ENCODE measurements around the gene ATP8A2.
A peak's percentile ranks its signal among the peaks of the same experiment; 100 is the strongest.

ATP8A2 gene

DNA sequence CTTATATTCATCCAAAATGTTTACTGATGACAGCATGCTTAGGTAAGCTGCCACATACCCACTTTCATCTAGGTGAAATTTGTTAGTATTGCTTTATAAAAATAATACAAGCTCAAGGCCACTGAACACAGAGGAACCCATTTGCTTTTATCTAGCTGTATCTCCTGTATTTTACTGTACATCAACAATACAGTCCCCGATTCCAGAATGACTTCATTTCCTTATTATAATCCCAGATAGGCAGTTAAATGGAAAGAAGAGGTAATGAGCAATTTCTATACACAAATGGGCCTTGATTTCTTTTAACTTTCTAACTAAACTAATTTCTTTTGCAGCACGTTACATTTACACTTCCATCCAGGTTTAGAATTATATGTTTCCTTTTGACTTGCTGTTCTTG, 593.8 kb downstream of the ATP8A2 start:
- no peak for DNase-seq (ENCODE audit: low spot score)

DNA sequence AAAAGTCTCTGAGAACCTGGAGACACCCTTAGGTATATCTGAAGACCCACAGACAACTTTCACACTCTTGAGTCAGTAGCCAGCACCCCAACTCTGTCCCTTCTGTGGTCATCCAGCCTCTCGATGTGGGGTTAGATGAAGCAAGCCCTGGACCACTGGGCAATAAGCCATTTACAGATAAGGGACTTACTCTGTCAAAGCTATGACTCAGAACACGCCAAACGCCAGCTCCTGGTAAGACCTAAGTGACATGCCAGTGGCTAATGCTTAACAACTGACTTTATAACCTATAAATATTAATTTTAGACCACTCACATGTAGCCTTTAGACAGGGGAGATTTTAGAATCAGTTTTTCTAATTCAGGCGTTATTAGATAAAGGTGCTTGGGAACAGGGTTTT, 594.3 kb downstream of the ATP8A2 start:
- no peak for DNase-seq (ENCODE audit: low spot score)

DNA sequence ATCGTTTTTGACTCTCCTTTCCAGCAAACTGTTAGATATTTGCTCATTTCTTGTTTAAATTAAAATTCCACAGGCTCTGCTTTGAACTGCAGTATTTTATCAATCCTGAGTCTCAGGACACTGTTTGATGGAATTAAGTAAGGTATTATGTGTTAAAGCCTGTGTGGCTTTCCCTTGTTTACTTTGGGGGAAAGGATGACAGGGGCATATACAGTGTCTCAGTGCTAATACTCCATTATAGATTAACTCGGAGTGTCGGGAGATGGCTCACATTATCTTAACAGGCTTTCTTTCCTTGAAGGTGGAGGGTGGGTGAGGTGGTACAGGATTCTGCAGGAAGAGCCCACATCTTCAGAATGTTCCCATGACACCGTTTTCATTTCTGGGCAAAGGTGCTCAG, 595.4 kb downstream of the ATP8A2 start:
- DNase-seq (ENCODE audit: low spot score): no peak

DNA sequence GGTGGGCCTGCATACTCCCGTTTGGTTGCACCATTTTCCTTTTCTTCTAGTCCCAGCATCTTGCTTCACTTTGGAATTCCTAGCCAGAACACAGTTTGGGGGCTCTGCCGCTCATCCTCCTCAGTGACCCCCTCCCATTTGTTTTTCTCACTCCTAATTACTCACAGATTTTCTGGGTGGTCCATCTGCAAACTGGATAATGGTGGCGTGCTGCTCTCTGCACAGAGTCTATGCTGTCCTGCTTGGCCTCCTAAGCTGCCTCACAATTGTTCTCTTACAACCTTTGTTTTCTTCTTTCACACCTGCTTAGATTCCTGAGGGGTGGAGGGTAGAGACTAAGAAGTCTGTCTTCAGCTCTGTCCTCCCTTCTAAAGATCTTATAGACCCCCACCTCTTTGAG, 599.3 kb downstream of the ATP8A2 start:
- DNase-seq (ENCODE audit: low spot score): no peak

DNA sequence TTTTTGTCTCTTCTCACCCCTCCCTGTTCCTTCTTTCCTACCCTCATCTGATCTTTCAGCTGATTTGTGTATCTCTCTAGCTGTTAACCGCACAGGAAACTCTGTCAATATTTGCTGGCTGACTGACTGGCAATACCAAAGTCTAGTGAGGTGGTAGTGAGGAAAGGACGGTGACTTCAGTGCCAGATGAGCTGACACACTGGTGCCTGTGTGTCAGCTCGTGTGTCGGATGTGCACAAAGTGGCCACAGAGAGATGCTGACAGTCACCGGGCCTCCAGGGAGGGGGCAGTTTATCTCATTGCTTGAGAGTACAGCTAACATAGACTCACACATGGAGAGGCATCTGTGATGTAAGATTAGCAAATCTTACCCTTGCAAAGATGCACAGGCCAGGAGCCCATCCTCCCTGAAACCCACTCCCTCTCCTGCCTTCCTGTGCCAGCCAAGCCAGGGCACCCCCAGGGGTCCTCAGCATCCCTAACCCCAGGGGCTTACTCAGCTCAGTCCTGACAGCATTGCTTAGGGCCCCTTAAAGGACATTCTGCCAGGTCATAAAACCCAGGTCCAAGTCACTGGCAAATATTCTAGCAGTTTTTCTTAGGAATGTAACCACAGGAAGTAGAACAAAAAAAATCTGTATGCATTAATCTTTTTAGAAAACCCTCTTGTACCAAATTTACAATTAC, 599.8 kb downstream of the ATP8A2 start:
- no peak for DNase-seq (ENCODE audit: low spot score)

DNA sequence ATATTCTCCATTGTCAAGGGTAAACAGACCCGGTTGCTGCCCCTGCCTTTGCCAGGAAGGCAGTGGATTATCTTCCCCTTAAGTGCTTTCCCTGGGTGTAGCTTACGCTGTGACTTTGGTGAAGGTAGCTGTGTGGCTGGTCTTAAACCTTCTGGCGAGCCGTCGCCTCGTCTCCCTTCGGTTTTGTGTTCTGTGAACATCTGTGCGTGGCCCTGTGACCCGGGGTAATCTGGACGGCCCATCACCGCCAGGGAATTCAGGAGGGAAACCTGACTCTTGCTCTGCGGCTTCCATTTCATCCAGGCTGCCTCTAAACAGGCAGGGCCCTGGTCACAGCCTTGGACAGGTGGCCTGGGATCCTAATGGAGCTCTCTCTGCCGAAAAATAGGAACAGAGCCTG, 601.3 kb downstream of the ATP8A2 start:
- DNase-seq (ENCODE audit: low spot score): no peak

DNA sequence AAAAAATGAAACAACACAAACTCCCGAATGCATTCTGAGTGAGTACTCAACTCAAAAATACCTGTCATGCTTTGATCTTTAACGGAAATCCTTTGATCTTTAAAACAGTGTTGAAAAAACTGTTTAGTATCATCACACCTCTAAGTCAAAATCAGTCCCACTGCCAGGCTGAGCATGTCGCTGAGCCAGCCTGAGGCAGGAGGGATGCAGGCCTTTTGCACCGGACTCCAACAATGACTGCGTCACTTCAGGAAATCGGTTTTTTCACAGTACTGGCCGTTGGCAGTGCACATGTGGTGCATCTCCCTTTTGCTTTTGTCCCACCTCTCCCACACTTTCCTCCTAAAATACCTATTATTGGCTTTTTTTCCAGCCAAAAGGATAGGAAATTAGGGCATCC, 601.8 kb downstream of the ATP8A2 start:
- DNase-seq (ENCODE audit: low spot score): no peak

DNA sequence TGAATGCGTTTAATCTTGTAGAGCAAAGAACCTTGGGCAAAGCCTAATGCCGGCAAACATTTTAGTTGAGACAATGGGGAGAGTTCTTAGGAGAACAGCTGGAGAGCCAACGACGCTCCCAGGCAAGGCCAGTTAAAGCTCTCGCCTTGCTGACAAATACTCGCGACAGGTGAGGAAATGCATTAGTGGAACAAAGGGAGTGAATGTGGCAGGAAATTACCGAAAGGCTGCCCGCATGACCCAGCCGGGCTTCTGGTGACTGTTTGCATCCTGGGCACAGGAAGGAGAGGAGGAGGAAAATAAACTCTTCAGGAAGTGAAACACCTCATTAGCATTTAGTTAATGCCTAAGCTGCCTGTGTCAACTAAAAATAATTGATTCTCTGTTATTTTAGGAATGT, 605.4 kb downstream of the ATP8A2 start:
- DNase-seq (ENCODE audit: low spot score): no peak

DNA sequence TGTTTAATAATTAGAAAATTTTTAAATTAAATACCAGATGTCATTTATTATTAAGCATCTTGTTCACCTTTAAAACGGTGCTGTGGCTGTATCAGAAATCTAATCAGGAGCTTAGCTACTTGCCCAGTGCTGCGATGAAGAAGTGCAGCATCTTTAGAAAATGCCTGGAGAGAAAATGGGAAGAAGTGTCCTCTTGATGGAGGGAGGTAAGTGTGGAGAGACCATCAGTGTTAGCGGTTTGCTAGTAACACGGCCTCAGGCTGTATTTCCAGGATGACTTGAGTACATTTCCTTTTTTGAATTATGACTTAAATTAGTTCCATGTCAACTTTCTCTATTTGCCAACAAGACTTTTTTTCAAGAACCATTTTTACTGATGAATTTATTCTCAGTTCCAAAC, 605.9 kb downstream of the ATP8A2 start:
- DNase-seq (ENCODE audit: low spot score): no peak

DNA sequence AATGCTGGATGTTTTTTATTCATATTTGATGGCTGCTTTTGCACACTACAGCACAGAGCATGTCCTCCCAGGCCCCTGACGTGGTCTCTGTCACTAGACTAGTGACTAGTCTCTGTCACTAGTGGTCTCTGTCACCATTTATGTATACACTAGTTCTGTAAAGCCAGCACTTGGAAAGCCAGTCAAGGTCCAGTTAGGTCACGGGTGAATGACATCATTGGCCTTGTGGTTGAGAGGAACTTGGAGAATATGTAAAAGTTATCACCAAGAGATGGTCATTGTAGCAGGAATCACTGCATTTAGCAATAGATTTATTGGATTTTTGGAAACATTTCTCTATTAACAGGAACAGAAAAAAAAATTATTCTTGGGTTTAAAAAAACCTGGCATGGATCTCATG, 607.2 kb downstream of the ATP8A2 start:
- DNase-seq (ENCODE audit: low spot score): no peak

DNA sequence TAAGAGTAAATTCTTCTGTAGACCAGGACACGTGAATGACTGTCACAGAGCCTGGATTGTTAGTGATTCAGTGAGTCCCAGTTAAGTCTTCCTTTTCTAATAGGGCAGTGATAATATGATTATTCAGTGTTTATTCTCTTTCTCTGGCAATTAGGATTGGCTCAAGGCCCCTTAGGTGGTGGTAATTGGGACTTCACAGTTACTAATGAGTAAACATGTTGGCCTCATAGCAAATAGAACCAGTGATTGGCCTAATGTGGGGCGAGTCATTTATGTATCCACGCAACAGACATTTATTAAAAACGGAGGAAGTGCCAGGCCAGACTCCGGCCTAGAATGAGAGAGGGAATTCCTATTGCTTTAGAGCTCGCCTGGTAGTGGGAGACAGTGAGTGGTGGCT, 607.6 kb downstream of the ATP8A2 start:
- DNase-seq (ENCODE audit: low spot score): no peak

DNA sequence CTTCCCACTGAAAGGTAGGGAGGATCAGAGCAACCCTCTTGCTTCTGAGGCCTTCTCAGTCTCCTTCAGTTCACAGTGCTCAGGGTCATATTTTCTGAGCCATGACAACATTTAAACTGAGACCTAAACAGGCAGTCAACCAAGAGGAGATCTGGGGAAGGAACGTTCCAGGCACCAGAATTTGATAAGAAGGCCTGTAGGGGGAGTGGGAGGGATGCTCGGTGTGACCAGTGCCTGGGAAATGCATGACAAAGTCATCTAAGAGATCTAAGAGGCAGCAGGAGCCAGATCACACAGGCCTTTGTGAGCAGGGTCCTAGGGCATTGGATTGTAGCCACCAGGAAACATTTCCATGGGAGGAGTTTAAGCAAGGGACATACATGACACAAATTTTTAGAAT, 608.5 kb downstream of the ATP8A2 start:
- no peak for DNase-seq (ENCODE audit: low spot score)

DNA sequence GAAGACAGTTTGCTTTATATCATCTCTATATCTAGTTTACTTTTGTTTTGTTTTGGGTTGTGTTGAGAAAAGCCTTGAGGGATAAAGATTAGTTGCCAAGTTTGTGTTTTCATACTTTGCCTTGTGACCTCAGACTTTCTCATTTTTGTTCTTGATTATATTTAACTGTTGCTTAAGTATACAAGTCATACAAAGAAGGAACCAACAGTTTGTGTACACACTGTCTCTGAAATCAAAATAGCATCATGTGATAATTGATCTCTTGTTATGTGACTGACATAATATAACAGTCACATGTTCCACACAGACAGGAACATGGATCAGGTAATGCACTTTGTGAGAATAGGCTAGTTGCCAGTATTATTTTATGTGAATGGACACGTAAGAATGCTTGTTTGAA, 609.3 kb downstream of the ATP8A2 start:
- DNase-seq (ENCODE audit: low spot score): no peak

DNA sequence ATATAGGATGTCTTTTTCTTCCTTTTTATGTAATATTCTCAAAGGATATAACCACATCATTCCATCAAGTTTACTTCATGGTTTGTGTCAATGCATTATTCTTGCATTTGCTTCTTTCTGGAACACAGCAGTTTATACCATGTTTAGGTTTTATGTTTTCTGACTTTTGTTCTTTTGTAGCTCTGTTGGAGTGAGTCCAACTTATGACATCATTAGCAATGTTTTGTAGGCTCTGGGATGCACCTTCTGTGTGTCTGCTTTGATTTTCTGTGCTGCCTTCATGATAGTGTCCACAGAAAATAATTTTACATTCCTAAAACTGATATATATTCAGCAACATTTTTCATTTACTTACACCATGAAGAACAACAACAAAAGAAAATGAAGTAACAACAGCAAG, 611.1 kb downstream of the ATP8A2 start:
- no peak for DNase-seq (ENCODE audit: low spot score)

DNA sequence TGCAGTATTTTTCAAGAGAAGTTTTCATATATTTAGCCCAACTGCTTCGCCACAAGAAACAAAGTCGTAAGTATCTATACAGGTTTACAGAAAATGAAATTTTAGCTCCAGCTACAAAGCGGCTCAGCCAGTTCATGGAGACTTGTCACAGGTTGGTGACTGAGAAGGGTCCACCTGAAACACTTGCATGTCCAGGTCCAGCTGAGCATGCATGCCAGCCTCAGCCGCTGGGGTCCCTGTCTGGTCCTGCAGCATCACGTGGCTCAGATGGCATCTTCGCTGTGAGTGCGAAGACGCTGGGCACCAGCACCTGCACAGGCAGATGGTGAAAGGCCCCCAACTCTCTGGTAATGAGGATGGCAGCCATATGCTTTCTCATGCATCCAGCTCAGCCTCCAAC, 616.2 kb downstream of the ATP8A2 start:
- no peak for DNase-seq (ENCODE audit: low spot score)

DNA sequence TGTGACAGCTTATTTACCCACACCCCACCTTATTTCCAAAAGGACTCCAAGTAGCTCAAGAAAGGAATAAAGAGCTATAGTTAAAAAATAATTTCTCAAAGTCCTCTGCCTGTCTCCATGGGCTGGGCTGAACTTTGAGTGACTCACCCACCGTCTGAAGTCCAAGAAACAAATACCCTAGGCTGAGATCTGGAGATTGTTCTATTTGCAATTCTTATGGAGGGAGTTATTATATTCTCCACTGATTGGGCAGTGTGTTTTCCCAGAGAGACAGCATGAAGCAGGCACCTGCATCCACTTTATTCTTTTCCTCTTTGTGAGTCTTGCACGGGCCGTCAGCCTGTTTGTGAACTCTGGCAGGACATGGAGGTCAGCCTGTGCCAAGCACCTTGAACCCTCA, 616.9 kb downstream of the ATP8A2 start:
- no peak for DNase-seq (ENCODE audit: low spot score)

DNA sequence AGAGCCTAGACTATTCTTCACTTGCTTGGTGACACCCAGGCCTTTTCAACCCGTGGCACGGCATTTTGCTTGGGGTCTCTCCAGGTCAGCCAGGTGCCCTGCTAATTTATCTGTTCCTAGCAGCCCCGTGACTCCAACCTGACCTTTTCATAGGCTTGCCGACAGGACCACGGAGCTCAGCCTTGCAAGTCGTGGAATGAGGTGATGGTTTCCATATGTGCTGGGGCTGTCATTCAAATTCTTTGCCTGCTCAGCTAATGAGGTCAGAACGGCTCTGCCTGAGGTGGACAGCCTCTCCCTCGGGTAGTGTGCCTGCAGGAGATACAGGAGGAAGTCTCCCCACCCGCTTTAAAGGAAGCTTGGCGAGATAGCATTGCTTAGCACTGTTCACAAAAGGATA, 619.0 kb downstream of the ATP8A2 start:
- DNase-seq (ENCODE audit: low spot score): no peak

DNA sequence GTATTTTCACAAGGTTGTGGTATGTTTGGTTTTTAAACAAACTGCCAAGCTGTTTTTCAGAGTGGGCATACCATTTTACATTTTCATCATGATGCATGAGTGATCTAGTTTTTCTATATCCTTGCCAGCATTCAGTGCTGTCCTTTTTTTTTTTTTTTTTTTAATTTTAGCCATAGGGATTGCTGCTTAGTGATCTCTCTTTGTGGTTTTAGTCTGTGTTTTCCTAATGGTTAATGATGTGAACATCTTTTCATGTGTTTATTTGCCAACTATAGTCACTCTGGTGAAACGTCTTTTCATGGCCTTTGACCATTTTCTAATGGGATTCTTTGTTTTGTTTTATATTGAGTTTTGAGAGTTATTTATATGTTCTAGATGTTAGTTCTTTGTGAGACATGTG, 620.3 kb downstream of the ATP8A2 start:
- no peak for DNase-seq (ENCODE audit: low spot score)

DNA sequence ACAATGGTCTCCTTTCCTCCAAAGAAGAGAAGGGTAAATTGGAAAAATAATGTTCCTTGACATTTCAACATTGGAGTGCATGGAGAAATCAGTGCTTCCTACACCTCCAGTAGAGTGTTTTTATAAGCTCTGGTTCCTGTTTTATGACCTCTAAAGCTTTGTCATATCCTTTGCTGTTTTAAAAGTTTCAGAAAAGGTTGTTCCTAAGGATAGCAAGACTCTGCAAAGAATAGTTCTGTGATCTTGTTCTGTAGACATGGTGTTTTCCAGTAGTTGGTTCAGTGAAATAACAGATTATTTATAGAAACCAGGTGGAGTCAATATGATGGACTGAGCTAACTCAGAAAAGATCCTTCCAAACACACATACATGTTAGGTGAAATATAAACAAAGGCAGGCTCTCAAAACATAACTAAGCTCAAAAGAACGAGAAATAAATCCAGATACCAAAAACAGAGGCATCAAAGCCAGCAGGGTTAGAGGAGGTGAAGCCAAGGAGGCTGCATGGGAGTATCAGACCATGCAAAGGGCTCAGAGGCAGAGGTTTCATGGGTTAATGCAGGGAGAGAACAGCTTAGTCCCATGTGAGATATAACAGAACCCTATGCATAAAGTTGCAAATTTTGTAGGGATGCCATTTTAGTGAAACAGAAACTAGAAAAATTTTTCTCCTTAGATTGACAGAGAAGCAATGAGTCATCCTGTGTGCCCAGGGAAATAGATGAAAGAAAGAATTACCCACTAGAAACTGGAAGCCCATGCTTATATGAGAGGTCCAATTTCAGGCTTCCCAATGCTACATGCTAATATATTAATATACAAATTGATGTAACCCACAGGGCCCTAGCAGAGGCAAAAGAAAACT, 635.7 kb downstream of the ATP8A2 start:
- DNase-seq (ENCODE audit: low spot score): no peak

DNA sequence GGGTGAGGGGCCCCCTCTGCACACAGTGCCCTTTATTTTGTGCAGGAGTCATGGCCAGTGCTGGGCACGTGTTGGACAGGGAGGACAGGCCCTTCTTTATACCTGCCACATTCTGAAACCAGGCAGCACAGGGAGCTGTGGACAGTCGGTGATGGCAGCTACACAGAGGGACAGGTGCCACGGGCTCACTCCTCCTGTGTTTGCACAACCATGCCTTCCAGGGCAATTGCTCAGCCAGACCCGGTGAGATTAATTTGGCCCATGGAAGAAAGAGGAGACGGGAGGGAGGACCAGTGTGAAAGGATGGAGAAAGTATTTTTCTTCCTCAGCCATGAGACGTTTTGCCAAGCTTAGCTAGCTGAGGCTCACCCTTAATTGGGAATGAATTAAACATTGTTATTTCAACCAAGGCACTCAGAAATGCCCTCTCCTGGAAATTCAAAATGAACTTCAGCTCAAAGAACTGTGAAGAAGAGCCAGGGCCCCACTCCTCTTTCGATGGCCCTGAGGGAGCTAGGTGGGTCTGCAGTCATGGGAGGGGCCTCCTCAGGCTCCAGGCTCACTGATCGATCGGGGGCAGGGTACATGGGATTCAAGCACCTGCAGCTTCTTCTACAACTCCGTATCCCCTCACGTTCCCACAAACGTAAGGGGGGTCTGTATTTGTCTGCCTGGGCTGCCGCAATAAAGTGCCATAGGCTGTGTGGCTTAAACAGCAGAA, 638.9 kb downstream of the ATP8A2 start:
- no peak for DNase-seq (ENCODE audit: low spot score)

DNA sequence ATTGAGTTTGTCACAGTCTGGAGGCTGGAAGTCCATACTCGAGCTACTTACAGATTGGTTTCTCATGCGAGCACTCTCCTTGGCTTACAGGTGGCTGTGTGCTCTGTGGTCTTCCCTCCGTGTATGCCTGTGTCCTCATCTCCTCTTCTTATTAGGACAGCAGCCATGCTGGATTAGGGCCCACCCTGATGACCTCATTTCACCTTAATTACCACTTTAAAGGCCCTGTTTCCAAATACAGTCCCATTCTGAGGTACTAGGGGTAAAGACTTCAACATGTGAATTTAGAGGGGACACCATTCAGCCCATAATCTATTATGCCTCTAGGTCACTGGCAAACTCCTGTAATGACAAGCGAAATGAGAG, 639.4 kb downstream of the ATP8A2 start:
- no peak for DNase-seq (ENCODE audit: low spot score)

DNA sequence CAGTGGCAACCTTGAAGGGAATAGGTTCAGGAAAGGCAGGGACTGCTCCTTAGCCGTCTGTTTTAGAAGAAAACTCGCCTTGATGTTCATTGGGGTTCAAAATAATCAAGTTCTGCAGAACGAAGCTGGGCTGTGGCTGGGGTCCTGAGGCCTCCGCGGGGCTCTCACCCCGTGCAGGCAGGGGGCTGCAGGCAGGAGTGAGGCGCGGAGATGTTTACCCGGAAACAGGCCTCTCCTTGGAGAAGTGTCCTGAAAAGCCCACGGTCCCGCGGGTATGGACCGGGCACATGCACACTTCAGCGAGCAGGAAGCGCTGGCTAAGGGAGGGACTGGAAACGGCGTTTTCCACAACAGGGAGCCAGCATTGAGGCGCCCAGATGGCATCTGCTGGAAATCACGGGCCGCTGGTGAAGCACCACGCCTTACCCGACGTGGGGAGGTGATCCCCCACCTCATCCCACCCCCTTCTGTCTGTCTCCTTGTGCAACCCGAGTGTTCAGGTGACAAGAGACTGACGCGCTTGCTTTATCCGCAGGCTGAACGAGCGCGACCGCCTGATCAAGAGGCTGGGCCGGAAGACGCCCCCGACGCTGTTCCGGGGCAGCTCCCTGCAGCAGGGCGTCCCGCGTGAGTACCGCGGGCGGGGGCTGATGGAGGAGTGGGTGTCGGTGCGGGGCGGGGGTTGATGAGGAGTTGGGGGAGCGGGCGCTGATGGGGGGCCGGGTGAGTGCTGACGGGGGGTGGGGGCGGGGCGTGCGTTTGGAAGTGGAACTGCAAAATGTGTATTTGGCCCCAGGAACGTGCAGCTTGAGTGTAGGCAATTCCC, 640.4 kb downstream of the ATP8A2 start:
- DNase-seq (ENCODE audit: low spot score): peak; percentile 14
